Smooth muscle cell (in vitro differentiated cells): ENCODE data around the gene ADK. TPM values are rescaled to one million over a fixed set of nuclear protein-coding genes. Genes with fewer than 3 reads are reported as not detected.

Source experiments
- DNase-seq: peaks from one replicate; lab custom pipeline; 2025; ENCODE audit not compliant: unreplicated experiment; lab: John Stamatoyannopoulos, UW
- H2AFZ ChIP-seq: fragments of 200-600 bp; sonication (generic); 2 replicates; pipeline ENCODE4 v1.6.0; 2016; ENCODE audit warnings: antibody characterized with exemption, low read depth, mild to moderate bottlenecking
- H3F3A ChIP-seq: fragments of 200-600 bp; sonication (generic); 2 replicates; pipeline ENCODE4 v1.6.0; 2017; ENCODE audit warnings: antibody characterized with exemption, low read depth
- H3K27ac ChIP-seq: fragments of 200-600 bp; sonication (generic); 2 replicates; pipeline ENCODE4 v1.5.1; 2016; ENCODE audit warnings: low read depth, mild to moderate bottlenecking
- H3K27me3 ChIP-seq: fragments of 200-600 bp; sonication (generic); 2 replicates; pipeline ENCODE4 v1.6.1; 2016; ENCODE audit warnings: low read depth, mild to moderate bottlenecking
- H3K36me3 ChIP-seq: fragments of 200-600 bp; sonication (generic); 2 replicates; pipeline ENCODE4 v1.5.1; 2016; ENCODE audit warnings: low read depth
- H3K4me1 ChIP-seq: fragments of 200-600 bp; sonication (generic); 2 replicates; pipeline ENCODE4 v1.5.1; 2016; ENCODE audit warnings: low read depth
- H3K4me2 ChIP-seq: fragments of 200-600 bp; sonication (generic); 2 replicates; pipeline ENCODE4 v1.6.0; 2016; ENCODE audit warnings: mild to moderate bottlenecking
- H3K4me3 ChIP-seq: fragments of 200-600 bp; sonication (generic); 2 replicates; pipeline ENCODE4 v1.5.1; 2016; ENCODE audit warnings: mild to moderate bottlenecking
- H3K79me2 ChIP-seq: fragments of 200-600 bp; sonication (generic); 2 replicates; pipeline ENCODE4 v1.6.0; 2016; ENCODE audit warnings: low read depth, mild to moderate bottlenecking
- H3K9ac ChIP-seq: fragments of 200-600 bp; sonication (generic); 2 replicates; pipeline ENCODE4 v1.6.0; 2016; ENCODE audit warnings: low read depth
- H3K9me3 ChIP-seq: fragments of 200-600 bp; sonication (generic); replicated peaks from 2 replicates; pipeline ENCODE4 v1.5.1; 2016; ENCODE audit warnings: low read depth
- H4K20me1 ChIP-seq: fragments of 200-600 bp; sonication (generic); 2 replicates; pipeline ENCODE4 v1.6.0; 2016; ENCODE audit warnings: low read depth
- CTCF ChIP-seq: fragments of 200-600 bp; sonication (generic); IDR thresholded peaks from 2 replicates; pipeline ENCODE4 v1.5.1; 2017; ENCODE audit warnings: borderline replicate concordance, mild to moderate bottlenecking, antibody characterized with exemption; ENCODE audit not compliant: insufficient read depth, poor library complexity, severe bottlenecking
- WGBS: methylation state at CpG from one replicate; pipeline ENCODE4 v1.1.7; 2016; ENCODE audit warnings: low lambda C conversion rate; 5-methylcytosine and 5-hydroxymethylcytosine counted together
- polyA plus RNA-seq: library from polyadenylated mRNA; unstranded; fragments of >200 nt; fragmentation: Nextera tagmentation; extraction: Ambion mirVana; gene quantifications from 2 replicates; pipeline ENCODE4 v1.2.1, GENCODE V29; 2016
- total RNA-seq: library from RNA; depleted of rRNA; stranded (reverse); fragments of >200 nt; gene quantifications from 2 replicates; pipeline ENCODE4 v1.2.3, GENCODE V29; 2014

ADK gene
- total and polyA plus RNA-seq, 2 experiments from 2014 or later, result 19.4 to 25.1 TPM

GRCh38 chr10:74650613-74651012, 499.6 kb downstream of the ADK start:
- H4K20me1 ChIP-seq, result no peaks in the 10 kb centered on the region
- no peaks in the 10 kb centered on the region for H3K27me3 ChIP-seq
- no peak overlapping the region for H2AFZ ChIP-seq
- H3K27ac ChIP-seq, result no peak overlapping the region
- no peaks in the 10 kb centered on the region for H3K79me2 ChIP-seq
- H3K36me3 ChIP-seq, result no peaks in the 10 kb centered on the region
- no peaks in the 10 kb centered on the region for H3K4me1 ChIP-seq
- no peak for TF ChIP-seq CTCF
- no peak overlapping the region for H3K9ac ChIP-seq
- no peak overlapping the region for H3K4me3 ChIP-seq
- DNase-seq, result no peak
- H3K9me3 ChIP-seq, result no peaks in the 10 kb centered on the region
- no peak overlapping the region for H3K4me2 ChIP-seq
- 94% methylated on average over 1 of the region's 1 CpG for WGBS
- no peaks in the 10 kb centered on the region for H3F3A ChIP-seq

GRCh38 chr10:74651565-74651964, 500.5 kb downstream of the ADK start:
- Histone ChIP-seq H3F3A (no peaks in the 10 kb centered on the region), H3K4me3 (no peak overlapping the region), H2AFZ (no peak overlapping the region), H3K27me3 (no peaks in the 10 kb centered on the region), H3K79me2 (no peaks in the 10 kb centered on the region), H3K9me3 (no peaks in the 10 kb centered on the region), H3K9ac (no peak overlapping the region), H3K4me1 (no peaks in the 10 kb centered on the region), H3K4me2 (no peak overlapping the region), H3K36me3 (no peaks in the 10 kb centered on the region), H3K27ac (no peak overlapping the region), H4K20me1 (no peaks in the 10 kb centered on the region)
- no peak for TF ChIP-seq CTCF
- DNase-seq, result no peak

- no peak overlapping the region for H3K4me3 ChIP-seq
- no peak overlapping the region for H2AFZ ChIP-seq
- DNase-seq, result no peak
- no peaks in the 10 kb centered on the region for H3K36me3 ChIP-seq
- 97% methylated on average over 7 of the region's 7 CpGs for WGBS
- no peaks in the 10 kb centered on the region for H4K20me1 ChIP-seq
- no peaks in the 10 kb centered on the region for H3F3A ChIP-seq
- no peaks in the 10 kb centered on the region for H3K27me3 ChIP-seq
- H3K9me3 ChIP-seq, result no peaks in the 10 kb centered on the region
- H3K9ac ChIP-seq, result no peak overlapping the region
- no peaks in the 10 kb centered on the region for H3K4me1 ChIP-seq
- no peak for TF ChIP-seq CTCF
- no peaks in the 10 kb centered on the region for H3K79me2 ChIP-seq
- H3K27ac ChIP-seq, result no peak overlapping the region
- no peak overlapping the region for H3K4me2 ChIP-seq
Observed at GRCh38 chr10:74652664-74653063, 501.6 kb downstream of the ADK start.

- H3K4me2 ChIP-seq, result no peak overlapping the region
- no peaks in the 10 kb centered on the region for H3K36me3 ChIP-seq
- H3K9me3 ChIP-seq, result no peaks in the 10 kb centered on the region
- no peak overlapping the region for H3K9ac ChIP-seq
- H3K4me1 ChIP-seq, result no peaks in the 10 kb centered on the region
- H2AFZ ChIP-seq, result no peak overlapping the region
- no peak overlapping the region for H3K27ac ChIP-seq
- H4K20me1 ChIP-seq, result no peaks in the 10 kb centered on the region
- H3F3A ChIP-seq, result no peaks in the 10 kb centered on the region
- H3K27me3 ChIP-seq, result no peaks in the 10 kb centered on the region
- no peak for DNase-seq
- TF ChIP-seq CTCF, result no peak
- H3K79me2 ChIP-seq, result no peaks in the 10 kb centered on the region
- no peak overlapping the region for H3K4me3 ChIP-seq
- 88% methylated on average over 5 of the region's 5 CpGs for WGBS
Observed at GRCh38 chr10:74658511-74658910, 507.5 kb downstream of the ADK start.
